HG03565 (cell line): ENCODE results near the gene RNF32.
"Not testable (repeated sequence)": the region's sequence is repeated elsewhere in the genome, so short reads cannot be mapped to it uniquely, and the experiment has no call there.

Source experiments
- ATAC-seq: cut with Tn5 transposase; IDR thresholded peaks from one replicate; pipeline ENCODE4 v1.9.1; 2021; ENCODE audit warnings: mild to moderate bottlenecking, moderate library complexity; ENCODE audit not compliant: unreplicated experiment

The RNF32 gene

GRCh38 chr7:156673454-156673853 lies 32.9 kb downstream of the RNF32 start:
- no peak for ATAC-seq

GRCh38 chr7:156673902-156674301 lies 33.3 kb downstream of the RNF32 start:
- ATAC-seq, result no peak

- ATAC-seq, result no peak
These were observed 35.1 kb downstream of the RNF32 start for GRCh38 chr7:156675721-156676120.

GRCh38 chr7:156676263-156676662 lies 35.7 kb downstream of the RNF32 start:
- ATAC-seq, result no peak

GRCh38 chr7:156677374-156678054 lies 36.9 kb downstream of the RNF32 start:
- no peak for ATAC-seq

GRCh38 chr7:156680281-156680680 lies 39.7 kb downstream of the RNF32 start:
- no peak for ATAC-seq

- no peak for ATAC-seq
These were observed 42.4 kb downstream of the RNF32 start for GRCh38 chr7:156682928-156683327.

- ATAC-seq, result no peak
These were observed 43.7 kb downstream of the RNF32 start for GRCh38 chr7:156684251-156684650.

GRCh38 chr7:156684661-156685060 lies 44.1 kb downstream of the RNF32 start:
- no peak for ATAC-seq

GRCh38 chr7:156691764-156692163 lies 51.2 kb downstream of the RNF32 start:
- ATAC-seq, result no peak

- ATAC-seq, result no peak
These were observed 52.3 kb downstream of the RNF32 start for GRCh38 chr7:156692849-156693248.

- no peak for ATAC-seq
These were observed 53.1 kb downstream of the RNF32 start for GRCh38 chr7:156693627-156694026.

GRCh38 chr7:156697283-156697682 lies 56.7 kb downstream of the RNF32 start:
- not testable (repeated sequence) for ATAC-seq

GRCh38 chr7:156698512-156698911 lies 57.9 kb downstream of the RNF32 start:
- ATAC-seq, result not testable (repeated sequence)

GRCh38 chr7:156701787-156702186 lies 61.2 kb downstream of the RNF32 start:
- ATAC-seq, result not testable (repeated sequence)

GRCh38 chr7:156702399-156702798 lies 61.8 kb downstream of the RNF32 start:
- no peak for ATAC-seq

GRCh38 chr7:156703209-156703608 lies 62.6 kb downstream of the RNF32 start:
- ATAC-seq, result no peak

- peak; percentile 54 for ATAC-seq
These were observed 63.4 kb downstream of the RNF32 start for GRCh38 chr7:156703773-156704482.

GRCh38 chr7:156722043-156722826 lies 81.7 kb downstream of the RNF32 start:
- ATAC-seq, result no peak

GRCh38 chr7:156725073-156725472 lies 84.5 kb downstream of the RNF32 start:
- ATAC-seq, result no peak

- ATAC-seq, result no peak
These were observed 85.4 kb downstream of the RNF32 start for GRCh38 chr7:156725936-156726335.
